Adipose tissue (tissue), 3 donors: Measurements from ENCODE around the gene NSG1. TPM values are rescaled to one million over a fixed set of nuclear protein-coding genes. Genes with fewer than 3 reads are reported as not detected.

Experiments used
- H3K27ac ChIP-seq: one replicate; pipeline ENCODE4 v1.5.1; 2013; ENCODE audit warnings: low read depth, low read length
- WGBS, 3 donors: extraction: QIAGEN DNeasy Blood & Tissue Kit; methylation state at CpG; one replicate each; pipeline ENCODE4 v1.1.7; 2013; 5-methylcytosine and 5-hydroxymethylcytosine counted together
- polyA plus RNA-seq, 3 donors: library from polyadenylated mRNA; stranded (reverse); fragments of 200-250 nt; gene quantifications; one replicate each; pipeline ENCODE4 v1.2.3, GENCODE V29; 2013
- donor health status: healthy with polysubstance abuse.
- donor health status: Bipolar disorder and iron deficiency.
- donor health status: healthy.

The NSG1 gene
- polyA plus RNA-seq, 3 donors = 0.62 to 2.2 (median 0.80) TPM

DNA sequence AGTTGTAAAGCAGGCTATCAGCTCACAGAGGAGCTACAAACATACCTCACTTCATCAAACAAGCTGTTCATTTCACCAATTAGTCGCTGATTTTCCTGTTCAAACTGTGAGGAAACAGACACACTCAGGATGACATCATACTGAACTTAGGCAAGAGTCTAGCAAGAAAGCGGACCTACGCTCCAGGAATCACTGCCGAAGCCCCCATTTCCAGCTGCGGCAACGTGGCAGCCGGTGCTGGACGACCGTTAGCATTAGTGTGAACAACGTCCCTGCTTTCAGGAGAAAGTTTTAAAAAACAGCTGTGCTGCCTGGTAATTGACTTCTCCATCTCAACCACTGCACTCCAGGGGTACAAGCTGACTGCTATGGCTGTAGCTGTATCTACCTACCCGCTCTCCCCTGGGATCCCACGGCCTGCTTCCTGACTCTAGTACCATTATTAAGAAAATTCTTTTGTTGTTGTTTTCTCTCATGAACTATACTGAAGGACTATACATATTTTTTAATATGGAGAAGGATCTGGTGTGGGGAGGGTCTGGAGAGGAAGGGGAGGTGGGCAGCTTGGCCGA, 38.3 kb downstream of the NSG1 start:
- 80 to 93% (median 86%) methylated on average over 13 of the region's 13 CpGs for WGBS, 3 donors
- no peak overlapping the region for H3K27ac ChIP-seq

DNA sequence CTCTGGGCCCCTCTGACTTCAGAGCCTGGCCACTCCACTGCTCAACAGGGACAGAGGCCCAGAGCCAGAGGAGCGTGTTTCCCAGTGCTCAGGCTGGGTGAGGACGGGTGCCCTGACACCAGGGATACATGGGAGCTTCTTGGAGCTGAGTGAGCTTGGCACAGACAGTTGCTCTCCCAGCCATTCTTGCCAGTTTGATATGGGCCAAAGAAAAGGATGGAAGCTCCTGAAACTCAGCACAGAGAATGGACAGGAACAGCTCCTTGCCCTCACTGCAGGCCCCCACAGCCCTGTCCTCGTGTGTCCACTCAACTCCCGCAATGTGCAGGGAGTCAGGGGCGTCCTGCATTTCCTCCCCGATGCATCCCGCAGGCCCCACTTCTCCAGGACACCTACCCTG, 38.8 kb downstream of the NSG1 start:
- WGBS, 3 donors = 89 to 92% (median 90%) methylated on average over 7 of the region's 7 CpGs
- no peak overlapping the region for H3K27ac ChIP-seq

DNA sequence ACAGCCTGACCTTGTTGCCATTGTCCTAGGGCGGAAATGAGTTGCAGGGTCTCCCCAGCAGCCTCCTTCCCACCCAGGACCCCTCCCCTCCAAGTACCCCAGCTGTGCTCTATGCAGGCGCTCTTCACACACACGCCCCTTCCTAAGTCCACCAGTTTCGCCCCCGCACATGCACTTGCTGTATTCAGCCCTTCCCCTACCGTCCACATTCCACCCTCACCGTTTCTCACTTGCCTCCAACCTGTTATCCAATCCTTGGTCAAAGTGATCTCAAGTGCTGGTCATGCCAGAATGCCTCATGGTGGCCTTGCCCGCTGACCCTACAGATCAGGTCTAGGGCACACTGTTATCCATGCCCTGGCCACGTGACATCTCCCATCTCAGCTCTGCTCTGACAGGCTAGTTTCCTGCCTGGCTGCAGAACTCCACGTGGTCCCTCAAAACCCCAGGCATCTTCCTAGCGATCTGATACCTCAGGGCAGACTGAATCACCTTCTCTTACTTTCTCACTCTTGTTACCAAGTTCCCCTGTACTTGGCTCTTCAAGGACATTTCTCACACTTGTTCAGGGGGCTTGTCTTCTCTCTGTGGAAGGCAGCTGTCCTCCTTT, 39.7 kb downstream of the NSG1 start:
- 84 to 91% (median 84%) methylated on average over 11 of the region's 11 CpGs for WGBS, 3 donors
- no peak overlapping the region for H3K27ac ChIP-seq

DNA sequence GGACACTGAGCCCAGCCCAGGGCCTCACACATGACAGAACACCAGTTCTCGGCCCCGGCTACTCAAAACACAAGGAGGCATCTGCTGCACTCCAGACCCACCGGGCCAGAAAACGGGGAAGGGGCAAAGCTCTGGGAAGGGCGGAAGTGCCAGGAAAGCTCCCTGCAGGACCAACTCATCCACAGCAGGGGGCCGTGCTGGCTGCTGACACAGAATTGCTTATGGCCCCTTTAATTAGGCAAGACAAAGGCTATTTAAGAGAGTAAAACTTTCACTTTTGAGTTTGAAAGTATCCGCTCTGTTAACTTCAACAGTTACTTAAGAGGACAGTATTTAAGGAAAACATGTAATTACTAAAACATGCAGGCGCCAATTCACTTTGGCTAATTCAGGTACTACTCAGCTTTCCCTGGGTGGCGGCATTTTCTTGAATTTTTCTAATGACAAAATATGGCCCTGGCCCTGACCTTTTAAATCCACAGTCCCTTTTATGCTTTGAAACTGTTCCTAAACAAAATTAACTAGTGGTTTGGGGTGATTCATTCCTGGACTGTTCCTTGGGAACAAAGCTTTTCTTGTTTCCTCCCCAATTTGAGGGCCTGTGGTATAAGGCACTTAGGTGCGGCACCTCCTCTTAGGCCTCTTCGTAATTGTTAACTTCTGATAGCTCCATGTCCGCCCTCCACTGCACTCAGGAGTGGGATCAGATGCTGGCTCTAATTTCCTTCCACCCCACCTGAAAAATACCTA, 40.4 kb downstream of the NSG1 start:
- WGBS, 3 donors = 89 to 93% (median 93%) methylated on average over 12 of the region's 12 CpGs
- no peak overlapping the region for H3K27ac ChIP-seq

DNA sequence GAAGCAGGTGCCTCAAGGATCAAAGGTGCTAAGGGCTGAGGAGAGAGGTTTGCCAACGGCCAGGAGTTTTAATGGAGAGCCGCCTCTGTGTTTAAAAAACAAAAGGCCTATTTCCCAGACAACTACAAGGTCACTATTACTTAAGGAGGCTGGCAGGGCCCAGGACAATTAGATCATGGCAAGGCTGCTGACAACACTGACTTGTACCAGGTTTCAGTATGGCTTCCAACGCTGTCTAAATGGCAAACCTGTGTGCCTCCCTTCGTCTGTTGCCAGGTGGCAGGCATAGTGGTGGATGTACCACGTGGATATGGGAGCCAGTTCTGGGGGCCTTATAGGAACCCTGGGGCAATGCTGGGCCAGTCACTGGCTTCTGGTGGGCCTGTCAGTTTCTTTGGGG, 41.0 kb downstream of the NSG1 start:
- 80 to 92% (median 89%) methylated on average over 5 of the region's 5 CpGs for WGBS, 3 donors
- no peak overlapping the region for H3K27ac ChIP-seq

DNA sequence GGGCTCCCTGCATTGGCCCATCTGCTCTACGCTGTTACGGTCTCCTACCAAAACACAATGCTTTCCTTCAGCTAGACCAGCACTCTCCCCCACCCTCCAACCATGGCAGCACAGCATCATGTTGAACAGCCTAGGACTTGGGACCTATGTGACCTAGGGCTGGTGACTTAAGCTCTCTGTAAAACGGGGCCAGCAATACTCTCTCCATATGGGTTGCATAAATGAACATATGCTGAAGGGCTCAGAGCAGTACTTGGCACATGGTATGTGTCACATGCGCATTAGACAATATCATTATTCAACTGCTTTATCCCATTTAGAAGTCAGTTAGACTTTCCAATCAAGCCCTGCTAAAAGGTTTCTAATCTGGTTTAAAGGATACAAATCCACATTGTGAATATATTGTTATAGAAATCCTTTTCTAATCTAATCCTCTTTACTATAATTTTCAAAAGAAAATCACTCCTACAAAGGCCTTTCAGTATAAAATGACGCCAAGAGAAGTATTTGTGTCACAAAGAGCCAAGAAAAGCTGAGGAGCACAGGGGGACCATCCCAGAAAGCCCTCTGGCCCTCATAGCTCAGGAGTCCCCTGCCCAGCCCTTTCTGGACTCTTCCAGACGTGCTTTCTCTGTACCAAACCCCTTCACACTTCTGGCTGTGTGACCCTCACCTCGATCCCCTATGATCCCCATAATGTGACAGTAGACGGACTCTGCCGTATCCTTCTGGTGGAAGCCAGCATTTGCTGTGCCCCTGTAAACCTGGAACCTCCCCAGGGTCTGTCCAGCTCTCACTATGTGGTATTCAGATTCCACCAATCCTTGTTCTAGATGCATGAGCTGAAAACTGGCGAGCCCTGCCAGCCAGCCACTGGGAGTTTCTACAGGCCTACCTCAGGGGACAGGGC, 42.3 kb downstream of the NSG1 start:
- no peak overlapping the region for H3K27ac ChIP-seq
- 90 to 96% (median 96%) methylated on average over 10 of the region's 10 CpGs for WGBS, 3 donors

DNA sequence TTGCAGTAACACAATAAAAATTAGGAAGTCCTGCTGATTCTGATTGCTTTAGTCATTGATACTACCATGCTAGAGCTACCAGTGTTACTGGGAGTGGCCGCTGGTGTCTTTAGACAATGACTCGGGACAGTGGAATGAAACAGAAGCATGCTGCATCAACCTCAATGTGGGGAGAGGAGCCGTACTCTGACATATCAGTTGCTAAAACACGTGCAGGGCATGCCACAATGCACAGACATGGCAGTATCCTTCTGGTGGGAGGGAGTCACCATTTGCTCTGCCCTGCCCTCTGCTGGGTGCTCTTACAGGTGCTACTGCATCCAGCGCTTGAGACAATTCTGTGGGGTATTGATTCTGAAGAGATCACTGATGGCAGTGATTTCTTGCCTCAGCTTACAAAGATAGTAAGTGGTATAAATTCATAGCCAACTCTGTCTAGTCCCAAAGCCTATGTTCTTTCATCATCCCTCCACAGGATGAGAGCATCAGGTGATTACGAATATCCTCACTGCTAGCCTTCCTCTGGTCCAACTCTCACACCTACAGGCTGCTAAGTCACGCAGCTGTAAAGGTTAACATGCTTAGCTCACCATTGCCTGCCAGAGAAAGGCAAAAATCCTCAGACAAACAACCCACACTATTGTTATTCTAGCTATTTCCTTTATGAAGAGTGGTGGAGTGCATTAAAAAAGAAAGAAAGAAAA, 43.7 kb downstream of the NSG1 start:
- 75 to 78% (median 75%) methylated on average over 7 of the region's 7 CpGs for WGBS, 3 donors
- no peak overlapping the region for H3K27ac ChIP-seq

DNA sequence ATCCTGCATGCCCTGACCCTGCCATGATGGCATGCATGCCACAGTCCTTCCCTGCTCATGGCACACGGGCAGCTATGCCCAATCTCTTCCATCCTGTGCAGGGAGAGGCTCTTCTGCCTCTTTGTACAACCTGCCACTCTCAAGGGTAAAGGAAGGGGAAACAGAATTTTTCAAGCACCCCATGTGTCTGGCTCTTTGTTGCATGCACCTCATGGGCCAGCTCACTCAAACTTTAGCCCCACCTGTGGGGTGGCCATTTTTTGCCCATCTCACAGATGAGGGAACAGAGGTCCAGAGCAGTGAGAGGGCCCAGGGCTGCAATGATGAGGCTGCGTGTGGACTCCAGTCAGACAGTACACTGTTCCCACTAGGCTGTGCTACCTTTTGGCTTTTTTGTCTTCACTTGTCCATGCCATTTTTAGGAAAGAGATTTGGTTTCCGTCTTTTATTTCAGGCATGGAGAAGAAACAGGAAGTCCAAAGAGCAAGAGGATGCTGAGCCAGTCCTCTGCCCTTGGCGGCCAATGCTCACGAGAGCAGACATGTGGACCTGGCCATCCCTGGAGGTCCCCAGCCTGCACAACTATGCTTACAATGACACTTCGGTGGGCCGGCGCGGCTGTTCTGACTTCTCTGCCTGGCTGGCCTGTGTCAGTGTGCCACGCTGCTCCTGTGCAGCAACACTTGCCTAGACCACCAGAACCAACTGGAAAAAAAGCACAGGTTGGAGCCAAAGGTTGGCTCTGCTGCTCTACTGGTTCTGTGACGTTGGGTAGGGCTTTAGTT, 45.6 kb downstream of the NSG1 start:
- 93 to 95% (median 94%) methylated on average over 11 of the region's 11 CpGs for WGBS, 3 donors
- no peak overlapping the region for H3K27ac ChIP-seq

DNA sequence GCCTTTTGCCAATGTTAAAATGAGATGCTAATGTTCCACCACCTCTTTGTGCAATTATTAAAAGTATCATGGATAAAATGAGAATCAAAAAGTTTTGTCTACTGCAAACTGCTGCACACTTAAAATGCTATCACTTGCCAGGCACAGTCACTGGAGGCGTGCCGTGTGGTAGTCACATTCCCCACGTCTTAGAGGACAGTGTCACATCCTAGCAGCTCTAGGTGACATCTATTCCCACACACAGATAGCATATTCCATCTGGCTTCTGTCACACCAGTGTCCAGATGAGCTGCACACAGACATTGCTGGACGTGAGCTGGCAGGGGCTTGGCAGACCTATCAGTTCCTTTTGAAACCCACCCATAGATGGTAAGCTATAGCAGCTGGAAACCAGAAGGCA, 47.0 kb downstream of the NSG1 start:
- 80 to 93% (median 88%) methylated on average over 4 of the region's 4 CpGs for WGBS, 3 donors
- no peak overlapping the region for H3K27ac ChIP-seq

DNA sequence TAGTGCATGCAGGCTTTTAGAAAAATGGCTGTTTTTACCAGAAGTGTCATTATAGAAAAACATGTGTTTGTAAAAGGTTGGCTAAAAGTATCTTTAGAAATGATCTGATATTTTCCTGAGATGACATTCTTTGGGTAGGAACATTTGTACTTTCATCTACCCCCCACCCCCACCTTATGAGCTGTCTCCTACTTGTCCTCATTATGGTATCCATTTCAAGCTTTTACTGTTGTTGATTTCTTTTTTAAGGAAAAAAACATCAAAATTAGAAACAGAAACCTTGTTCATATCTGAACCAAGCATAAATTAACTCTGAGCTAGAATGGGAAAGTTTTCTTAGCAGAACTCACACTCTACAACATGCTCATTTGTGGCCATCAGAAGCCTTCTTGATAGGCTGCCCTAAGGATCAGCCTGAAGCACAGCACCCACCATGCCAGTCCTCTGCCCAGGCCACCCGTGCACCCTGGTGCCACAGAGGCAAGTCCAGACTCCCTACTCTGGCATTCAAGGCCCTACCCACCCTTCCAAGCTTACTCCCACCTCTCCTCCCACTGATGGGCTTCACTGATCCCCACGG, 49.4 kb downstream of the NSG1 start:
- WGBS, 3 donors = 88 to 100% (median 91%) methylated on average over 2 of the region's 2 CpGs
- no peak overlapping the region for H3K27ac ChIP-seq

DNA sequence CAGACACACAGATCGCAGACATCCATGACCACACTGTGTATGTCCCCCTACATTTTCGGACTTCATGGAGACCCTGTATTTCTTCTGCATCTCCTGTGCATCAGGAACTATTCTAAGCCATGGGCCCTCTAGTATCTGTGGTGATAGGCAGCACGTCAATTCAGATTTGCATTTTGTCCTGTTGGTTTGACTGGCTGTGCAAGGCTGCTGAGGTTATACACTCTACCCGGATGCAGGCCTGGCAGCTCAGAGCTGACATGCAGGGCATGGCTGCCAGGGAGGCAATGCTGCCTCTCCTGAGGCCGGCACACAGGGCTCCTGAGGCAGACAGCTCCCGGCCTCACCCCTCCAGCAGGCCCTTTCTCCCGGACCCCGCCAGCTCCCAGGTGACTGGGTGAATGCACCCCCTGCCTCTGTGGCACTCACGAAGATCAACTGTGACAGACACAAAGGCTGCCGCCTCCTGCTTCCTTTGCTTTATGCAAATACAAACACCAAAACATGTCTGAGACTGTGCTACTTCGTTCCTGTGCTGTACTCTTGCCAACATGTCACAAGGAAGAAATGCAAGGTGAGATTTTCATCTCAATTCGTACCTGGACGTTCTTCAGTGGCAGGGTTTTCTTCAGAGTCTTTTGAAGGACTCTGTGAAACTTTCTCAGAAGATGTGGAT, 51.0 kb downstream of the NSG1 start:
- H3K27ac ChIP-seq = no peak overlapping the region
- WGBS, 3 donors = 95 to 96% (median 95%) methylated on average over 13 of the region's 13 CpGs

DNA sequence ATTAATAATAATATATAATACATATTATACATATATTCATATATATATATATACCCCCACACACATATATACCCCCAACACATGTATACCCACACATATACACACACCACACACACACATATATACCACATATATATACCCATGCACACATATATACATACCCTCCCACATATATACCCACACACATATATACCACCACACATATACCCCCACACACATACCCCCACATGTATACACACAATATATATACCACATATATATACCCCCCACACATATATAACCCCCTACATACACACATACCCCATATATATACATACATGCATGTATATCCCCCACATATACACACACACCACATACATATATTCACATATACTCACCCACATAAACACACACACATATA, 52.0 kb downstream of the NSG1 start:
- no peak overlapping the region for H3K27ac ChIP-seq

DNA sequence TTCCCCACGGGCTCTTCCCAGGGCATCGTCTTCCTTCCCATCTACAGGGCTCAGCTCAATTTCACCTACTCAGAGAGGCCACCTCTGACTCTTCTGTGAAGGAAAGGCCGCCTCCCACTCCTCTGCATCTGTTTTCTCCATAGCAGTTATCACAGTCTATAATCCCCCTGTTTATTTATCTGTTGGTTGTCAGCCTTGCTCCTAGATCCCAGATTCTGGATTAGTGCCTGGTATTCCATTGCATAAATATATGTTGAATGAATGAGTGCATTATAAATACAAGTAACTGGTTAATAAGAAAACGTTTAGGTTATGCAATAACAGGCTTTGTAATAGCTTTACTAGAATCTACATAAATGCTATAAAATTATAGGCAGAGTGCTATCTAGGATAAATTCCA, 52.9 kb downstream of the NSG1 start:
- no peak overlapping the region for H3K27ac ChIP-seq
- 76 to 83% (median 80%) methylated on average over 4 of the region's 4 CpGs for whole genome bisulfite sequencing, 3 donors

DNA sequence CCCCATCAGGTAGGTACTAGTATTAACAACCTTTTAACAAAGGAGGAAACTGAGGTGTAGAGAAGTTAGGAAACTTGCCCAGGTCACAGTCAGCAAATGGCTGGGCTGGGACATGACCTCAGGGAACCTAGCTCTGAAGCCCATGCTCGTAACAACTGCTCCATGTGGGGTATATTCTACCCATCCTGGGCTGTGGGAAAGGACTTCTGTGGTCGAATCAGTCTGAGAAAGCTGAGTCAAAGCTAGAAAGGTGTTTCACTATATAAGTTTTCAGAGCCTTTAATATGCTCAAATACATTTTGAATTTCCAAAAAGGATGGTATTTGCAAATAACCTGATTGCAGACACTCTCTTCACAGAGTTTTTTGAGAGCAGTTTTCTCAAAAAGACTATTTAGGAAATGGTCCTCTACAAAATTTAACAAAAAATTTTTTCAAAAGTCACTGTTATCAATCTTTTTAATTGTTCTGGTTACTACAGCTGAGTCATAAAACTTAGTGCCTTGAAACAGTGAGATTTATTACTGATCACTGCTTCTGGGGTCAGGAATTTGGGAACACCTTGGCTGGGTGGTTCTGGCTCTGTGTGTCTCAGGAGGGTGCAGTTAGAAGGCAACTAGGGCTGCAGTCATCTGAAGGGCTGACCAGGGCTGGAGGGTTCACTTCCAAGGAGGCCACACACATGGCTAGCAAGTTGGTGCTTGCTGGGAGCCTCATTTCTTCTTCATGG, 53.6 kb downstream of the NSG1 start:
- no peak overlapping the region for H3K27ac ChIP-seq
- 84 to 90% (median 88%) methylated on average over 2 of the region's 2 CpGs for WGBS, 3 donors

DNA sequence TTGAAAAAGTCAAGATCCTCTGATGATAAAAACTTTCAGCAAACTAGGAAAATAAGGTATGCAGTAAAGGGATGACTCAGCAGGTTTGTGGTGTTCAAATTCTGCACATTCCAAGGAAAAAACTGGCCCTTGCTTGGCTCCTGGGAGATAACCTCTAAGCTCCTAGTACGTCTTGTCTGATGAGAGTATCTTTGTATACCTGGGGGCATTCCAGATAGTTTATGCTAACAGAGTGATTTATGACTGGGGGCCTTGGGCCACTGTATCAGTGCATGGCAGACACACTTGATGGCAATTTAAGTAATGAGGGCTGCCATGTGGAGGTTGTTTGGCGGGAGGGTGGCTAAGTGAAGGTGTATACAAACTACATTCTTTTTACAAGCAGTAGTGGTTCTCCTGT, 56.9 kb downstream of the NSG1 start:
- 67 to 83% (median 83%) methylated on average over 2 of the region's 2 CpGs for WGBS, 3 donors
- no peak overlapping the region for H3K27ac ChIP-seq

DNA sequence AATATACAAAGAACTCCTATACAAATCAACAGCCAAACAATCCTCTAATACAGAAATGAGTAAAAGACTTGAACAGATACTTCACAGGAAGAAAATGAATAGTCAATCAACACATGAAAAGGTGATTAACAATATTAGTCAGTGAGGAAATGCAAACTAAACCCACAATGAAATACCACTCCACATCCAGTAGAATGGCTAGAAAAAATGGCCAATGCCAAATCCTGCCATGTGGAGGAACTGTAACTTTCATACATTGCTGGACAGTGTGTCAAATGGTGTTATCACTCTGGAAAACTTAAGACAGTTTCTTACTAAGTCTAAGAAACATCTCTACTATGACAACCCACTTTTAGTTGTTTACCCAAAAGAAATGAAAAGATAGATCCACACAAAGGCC, 59.5 kb downstream of the NSG1 start:
- no peak overlapping the region for H3K27ac ChIP-seq
